Activated CD4-positive, alpha-beta T cell treated with anti-CD3 and anti-CD28 coated beads, Interleukin-2, amount 10 ng/mL, durations not matched to agents 7 days and 5 days (primary cell): ENCODE data around the gene PI16. TPM values are rescaled to one million over a fixed set of nuclear protein-coding genes. Genes with fewer than 3 reads are reported as not detected.
"Not testable (repeated sequence)": the region's sequence is repeated elsewhere in the genome, so short reads cannot be mapped to it uniquely, and the experiment has no call there.

Source experiments
- CTCF ChIA-PET: fragments of 350-600 bp; sonication (Branson Sonifier 250); formaldehyde crosslinking; loops from one replicate; lab custom pipeline; 2021; ENCODE audit warnings: antibody characterized with exemption; lab: Charles Lee
- POLR2A ChIA-PET: fragments of 350-600 bp; sonication (Branson Sonifier 250); formaldehyde crosslinking; loops from one replicate; lab custom pipeline; 2021; ENCODE audit warnings: antibody characterized with exemption; lab: Charles Lee
- DNase-seq: peaks from one replicate; pipeline ENCODE4 v3.0.0-alpha.2; 2020
- H3K27ac Mint-ChIP-seq: one replicate; pipeline ENCODE4 v1.8.0; 2021; ENCODE audit warnings: mild to moderate bottlenecking, moderate library complexity, mixed read lengths
- H3K27me3 Mint-ChIP-seq: one replicate; pipeline ENCODE4 v1.8.0; 2021; ENCODE audit warnings: mixed read lengths
- H3K36me3 Mint-ChIP-seq: one replicate; pipeline ENCODE4 v1.8.0; 2021; ENCODE audit warnings: low read depth, mixed read lengths
- H3K4me1 Mint-ChIP-seq: one replicate; pipeline ENCODE4 v1.8.0; 2021; ENCODE audit warnings: mixed read lengths
- H3K4me3 Mint-ChIP-seq: one replicate; pipeline ENCODE4 v1.8.0; 2021; ENCODE audit warnings: mild to moderate bottlenecking, moderate library complexity, mixed read lengths
- H3K9me3 Mint-ChIP-seq: one replicate; pipeline ENCODE4 v1.8.0; 2021; ENCODE audit warnings: mixed read lengths
- total RNA-seq, 2 experiments: library from RNA; stranded (reverse); gene quantifications; one replicate each; pipeline ENCODE4 v1.2.3, GENCODE V29; 2021

PI16 gene
- total RNA-seq, 2 experiments from 2014 or later = 13.5 to 15.1 TPM

GRCh38 chr6:36947570-36948351, 6.8 kb upstream of the PI16 start:
- CTCF ChIA-PET = no interaction called here
- peaks cover 4% of the 10 kb centered on the region for H3K27me3 Mint-ChIP-seq
- no peaks in the 10 kb centered on the region for H3K9me3 Mint-ChIP-seq
- POLR2A ChIA-PET = no interaction called here
- peak; percentile 74 for DNase-seq
- peak overlapping the region; percentile 84 for H3K27ac Mint-ChIP-seq
- H3K4me3 Mint-ChIP-seq = peak overlapping the region; percentile 30
- no peaks in the 10 kb centered on the region for H3K36me3 Mint-ChIP-seq
- peaks cover 47% of the 10 kb centered on the region for H3K4me1 Mint-ChIP-seq

- H3K27me3 Mint-ChIP-seq, POLR2A ChIA-PET, DNase-seq, H3K4me3 Mint-ChIP-seq, H3K36me3 Mint-ChIP-seq, H3K9me3 Mint-ChIP-seq: not testable (repeated sequence)
- H3K4me1 Mint-ChIP-seq = peaks cover 55% of the 10 kb centered on the region
- CTCF ChIA-PET = interaction anchor here (1.6 kb wide), 1 partner anchor 69 kb away, joined by 5 read pairs; no protein-coding TSS in a partner anchor
- H3K27ac Mint-ChIP-seq = peak overlapping the region; percentile 44
Measured at GRCh38 chr6:36949076-36949475, 5.5 kb upstream of the PI16 start.

DNA sequence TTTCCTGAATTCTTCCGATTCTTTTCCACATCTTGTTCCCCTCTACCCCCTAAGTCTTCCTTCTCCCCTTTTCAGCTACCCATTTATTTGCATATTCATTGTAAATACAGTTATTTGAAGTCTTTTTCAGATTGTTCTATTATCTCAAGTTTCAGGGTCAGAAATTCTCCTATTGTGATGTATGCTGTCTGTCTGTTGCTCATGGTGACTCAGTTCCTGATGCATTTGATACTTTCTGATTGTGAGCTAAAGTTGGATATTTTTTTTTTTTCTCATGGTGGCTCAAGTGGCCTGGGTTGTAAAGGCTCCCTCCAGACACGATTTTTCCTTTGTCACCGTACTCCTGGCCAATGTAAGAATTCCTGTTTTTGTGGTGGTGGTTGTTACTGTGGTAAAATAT, 4.9 kb upstream of the PI16 start:
- H3K27ac Mint-ChIP-seq = peak overlapping the region; percentile 44
- peaks cover 60% of the 10 kb centered on the region for H3K4me1 Mint-ChIP-seq
- H3K4me3 Mint-ChIP-seq = no peak overlapping the region
- H3K27me3 Mint-ChIP-seq = no peaks in the 10 kb centered on the region
- ChIA-PET POLR2A (interaction anchor here (0.6 to 0.7 kb wide), 2 partner anchors 17 to 35 kb away, joined by 4 read pairs; no protein-coding TSS in a partner anchor), CTCF (interaction anchor here (1.6 kb wide), 1 partner anchor 68 kb away, joined by 5 read pairs; no protein-coding TSS in a partner anchor)
- H3K36me3 Mint-ChIP-seq = no peaks in the 10 kb centered on the region
- no peaks in the 10 kb centered on the region for H3K9me3 Mint-ChIP-seq
- DNase-seq = no peak

- Mint-ChIP-seq H3K36me3 (no peaks in the 10 kb centered on the region), H3K27me3 (no peaks in the 10 kb centered on the region), H3K27ac (peak overlapping the region; percentile 17), H3K9me3 (no peaks in the 10 kb centered on the region), H3K4me1 (peaks cover 62% of the 10 kb centered on the region), H3K4me3 (peak overlapping the region; percentile 63)
- DNase-seq = no peak
- ChIA-PET POLR2A (no interaction called here), CTCF (interaction anchor here (0.7 to 3.4 kb wide), 5 partner anchors 10 to 65 kb away, joined by 3 to 12 read pairs (median 3); no protein-coding TSS in a partner anchor)
Measured at GRCh38 chr6:36953931-36954261, 642 bp upstream of the PI16 start.

- Mint-ChIP-seq H3K4me3 (peak overlapping the region; percentile 63), H3K4me1 (peaks cover 53% of the 10 kb centered on the region), H3K27me3 (no peaks in the 10 kb centered on the region), H3K27ac (peak overlapping the region; percentile 76), H3K36me3 (peaks cover 1% of the 10 kb centered on the region), H3K9me3 (no peaks in the 10 kb centered on the region)
- no peak for DNase-seq
- ChIA-PET CTCF (interaction anchor here (1.2 to 3.4 kb wide), 4 partner anchors 8 to 172 kb away, joined by 4 to 12 read pairs (median 4); no protein-coding TSS in a partner anchor), POLR2A (no interaction called here)
Measured at GRCh38 chr6:36955136-36955535, 598 bp downstream of the PI16 start.

GRCh38 chr6:36955671-36956445, 1.3 kb downstream of the PI16 start:
- no peaks in the 10 kb centered on the region for H3K27me3 Mint-ChIP-seq
- no peaks in the 10 kb centered on the region for H3K9me3 Mint-ChIP-seq
- peak overlapping the region; percentile 63 for H3K4me3 Mint-ChIP-seq
- peaks cover 3% of the 10 kb centered on the region for H3K36me3 Mint-ChIP-seq
- CTCF ChIA-PET = interaction anchor here (0.6 to 3.4 kb wide), 8 partner anchors 8 to 173 kb away, joined by 3 to 12 read pairs (median 4); no protein-coding TSS in a partner anchor
- H3K27ac Mint-ChIP-seq = peak overlapping the region; percentile 76
- POLR2A ChIA-PET = no interaction called here
- H3K4me1 Mint-ChIP-seq = peaks cover 56% of the 10 kb centered on the region
- no peak for DNase-seq

GRCh38 chr6:36956446-36956820, 1.9 kb downstream of the PI16 start:
- no peak for DNase-seq
- peak overlapping the region; percentile 47 for H3K27ac Mint-ChIP-seq
- H3K27me3 Mint-ChIP-seq = no peaks in the 10 kb centered on the region

GRCh38 chr6:36957773-36958271, 3.3 kb downstream of the PI16 start:
- no peak overlapping the region for H3K4me3 Mint-ChIP-seq
- H3K27me3 Mint-ChIP-seq = no peaks in the 10 kb centered on the region
- H3K4me1 Mint-ChIP-seq = peaks cover 70% of the 10 kb centered on the region
- POLR2A ChIA-PET = no interaction called here
- no peak overlapping the region for H3K27ac Mint-ChIP-seq
- CTCF ChIA-PET = interaction anchor here (1.7 kb wide), 1 partner anchor 188 kb away, joined by 3 read pairs; no protein-coding TSS in a partner anchor
- DNase-seq = no peak
- no peaks in the 10 kb centered on the region for H3K9me3 Mint-ChIP-seq
- peaks cover 5% of the 10 kb centered on the region for H3K36me3 Mint-ChIP-seq

More at GRCh38 chr6:36956446-36956820, 1.9 kb downstream of the PI16 start:
- no peaks in the 10 kb centered on the region for H3K9me3 Mint-ChIP-seq
- H3K4me3 Mint-ChIP-seq = peak overlapping the region; percentile 63
- peaks cover 3% of the 10 kb centered on the region for H3K36me3 Mint-ChIP-seq
- ChIA-PET CTCF (interaction anchor here (0.7 to 3.4 kb wide), 10 partner anchors 7 to 197 kb away, joined by 3 to 12 read pairs (median 4); no protein-coding TSS in a partner anchor), POLR2A (no interaction called here)
- peaks cover 60% of the 10 kb centered on the region for H3K4me1 Mint-ChIP-seq

DNA sequence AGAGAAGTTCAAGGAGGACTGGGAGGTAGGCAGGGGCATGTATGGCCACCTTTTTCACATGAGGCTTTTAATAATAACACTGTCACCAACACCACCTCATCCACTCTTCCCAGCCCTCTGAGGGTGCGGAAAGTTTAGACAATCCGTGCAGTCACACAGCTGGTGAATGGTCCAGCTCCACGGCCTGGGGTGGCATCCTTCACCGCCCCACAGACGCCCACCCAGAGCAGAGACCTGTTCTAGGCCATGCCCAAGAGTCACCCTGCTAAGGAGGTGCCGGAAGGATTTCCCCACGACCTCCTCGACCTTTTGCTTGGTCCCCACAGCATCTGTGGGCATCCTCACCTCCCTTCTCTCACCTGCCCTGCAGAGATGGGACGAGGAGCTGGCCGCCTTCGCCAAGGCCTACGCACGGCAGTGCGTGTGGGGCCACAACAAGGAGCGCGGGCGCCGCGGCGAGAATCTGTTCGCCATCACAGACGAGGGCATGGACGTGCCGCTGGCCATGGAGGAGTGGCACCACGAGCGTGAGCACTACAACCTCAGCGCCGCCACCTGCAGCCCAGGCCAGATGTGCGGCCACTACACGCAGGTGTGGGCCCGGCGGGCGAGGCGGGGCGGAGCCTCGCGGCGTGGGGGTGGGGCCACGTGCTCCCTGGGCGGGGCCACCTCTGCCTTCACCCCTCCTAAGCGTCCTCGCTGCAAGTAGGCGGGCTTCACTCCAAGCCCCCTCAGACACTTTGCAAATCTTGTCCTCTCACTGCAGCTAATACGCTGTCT, 4.4 kb downstream of the PI16 start:
- CTCF ChIA-PET = interaction anchor here (0.9 to 1.3 kb wide), 2 partner anchors 21 to 1531 kb away, joined by 3 read pairs; no protein-coding TSS in a partner anchor
- peaks cover 6% of the 10 kb centered on the region for H3K36me3 Mint-ChIP-seq

DNA sequence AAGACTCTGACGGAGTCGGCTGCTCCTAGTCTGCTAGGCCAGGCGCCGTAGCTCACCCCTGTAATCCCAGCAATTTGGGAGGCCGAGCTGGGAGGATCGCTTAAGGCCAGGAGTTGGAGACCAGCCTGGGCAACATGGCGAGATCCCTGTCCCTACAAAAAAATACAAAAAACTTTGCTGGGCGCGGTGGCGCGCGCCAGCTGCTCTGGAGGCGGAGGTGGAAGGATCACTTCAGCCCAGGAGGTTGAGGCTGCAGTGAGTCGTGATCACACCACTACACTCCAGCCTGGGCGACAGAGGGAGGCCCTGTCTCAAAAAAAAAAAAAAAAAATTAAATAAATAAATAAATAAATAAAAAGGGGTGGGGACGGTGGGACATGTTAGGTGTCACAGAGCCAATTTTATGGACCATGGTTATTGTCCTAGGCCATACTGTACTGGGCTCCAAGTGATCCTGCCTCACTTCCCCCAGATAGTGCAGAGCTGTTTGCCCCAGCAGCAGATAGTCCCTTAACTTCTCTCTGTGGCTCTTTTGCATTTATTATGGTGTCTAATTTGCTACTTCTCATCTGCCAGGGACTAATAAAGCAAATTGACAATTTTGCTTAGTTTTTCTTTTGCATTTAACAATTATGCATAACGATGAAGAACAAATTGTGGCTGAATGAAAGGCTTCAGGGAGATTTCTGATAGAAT, 5.2 kb downstream of the PI16 start:
- H3K36me3 Mint-ChIP-seq = peaks cover 9% of the 10 kb centered on the region
- CTCF ChIA-PET = interaction anchor here (0.9 to 1.3 kb wide), 2 partner anchors 22 to 1531 kb away, joined by 3 read pairs; no protein-coding TSS in a partner anchor

More for the DNA sequence above, 4.4 kb downstream of the PI16 start:
- no peaks in the 10 kb centered on the region for H3K9me3 Mint-ChIP-seq
- no peak for DNase-seq
- H3K4me1 Mint-ChIP-seq = peaks cover 72% of the 10 kb centered on the region
- H3K4me3 Mint-ChIP-seq = no peak overlapping the region
- POLR2A ChIA-PET = no interaction called here
- no peak overlapping the region for H3K27ac Mint-ChIP-seq
- no peaks in the 10 kb centered on the region for H3K27me3 Mint-ChIP-seq

More for the DNA sequence above, 5.2 kb downstream of the PI16 start:
- no peak for DNase-seq
- Mint-ChIP-seq H3K4me3 (no peak overlapping the region), H3K9me3 (no peaks in the 10 kb centered on the region), H3K27me3 (no peaks in the 10 kb centered on the region), H3K4me1 (peaks cover 72% of the 10 kb centered on the region), H3K27ac (no peak overlapping the region)
- POLR2A ChIA-PET = no interaction called here
